ENCODE results near the gene KCNQ5.

DNA sequence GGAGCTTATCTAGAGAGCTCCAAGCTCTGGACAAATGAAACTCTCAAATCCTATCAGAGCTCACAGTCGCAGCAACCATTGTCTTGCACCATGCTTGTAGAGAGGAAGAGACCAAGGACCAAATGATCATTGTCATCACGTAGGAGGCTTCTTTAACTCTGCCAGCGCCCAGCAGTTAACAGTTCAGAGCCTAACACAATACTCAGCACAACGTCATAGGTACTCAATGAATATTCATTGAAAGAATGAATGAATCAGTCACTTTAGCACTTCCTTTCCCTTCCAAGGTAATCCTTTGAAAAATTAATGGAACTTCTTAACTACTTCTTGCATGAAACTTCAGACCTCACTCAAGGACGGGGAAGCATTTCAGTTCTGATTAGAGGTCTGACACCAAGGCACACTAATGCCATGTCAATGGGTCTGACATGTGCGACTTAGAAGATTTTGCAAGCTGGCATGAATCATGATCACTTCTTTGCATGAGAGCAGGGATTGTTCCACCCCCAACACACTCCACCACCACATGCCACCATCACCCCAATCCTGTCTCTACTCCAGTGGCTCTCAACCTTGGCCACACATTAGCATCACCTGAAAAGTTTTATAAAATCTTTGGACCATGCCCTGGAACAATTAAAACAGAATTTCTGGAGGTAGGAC is 558.3 kb downstream of the KCNQ5 start:
- TF ChIP-seq, protein P1, sequence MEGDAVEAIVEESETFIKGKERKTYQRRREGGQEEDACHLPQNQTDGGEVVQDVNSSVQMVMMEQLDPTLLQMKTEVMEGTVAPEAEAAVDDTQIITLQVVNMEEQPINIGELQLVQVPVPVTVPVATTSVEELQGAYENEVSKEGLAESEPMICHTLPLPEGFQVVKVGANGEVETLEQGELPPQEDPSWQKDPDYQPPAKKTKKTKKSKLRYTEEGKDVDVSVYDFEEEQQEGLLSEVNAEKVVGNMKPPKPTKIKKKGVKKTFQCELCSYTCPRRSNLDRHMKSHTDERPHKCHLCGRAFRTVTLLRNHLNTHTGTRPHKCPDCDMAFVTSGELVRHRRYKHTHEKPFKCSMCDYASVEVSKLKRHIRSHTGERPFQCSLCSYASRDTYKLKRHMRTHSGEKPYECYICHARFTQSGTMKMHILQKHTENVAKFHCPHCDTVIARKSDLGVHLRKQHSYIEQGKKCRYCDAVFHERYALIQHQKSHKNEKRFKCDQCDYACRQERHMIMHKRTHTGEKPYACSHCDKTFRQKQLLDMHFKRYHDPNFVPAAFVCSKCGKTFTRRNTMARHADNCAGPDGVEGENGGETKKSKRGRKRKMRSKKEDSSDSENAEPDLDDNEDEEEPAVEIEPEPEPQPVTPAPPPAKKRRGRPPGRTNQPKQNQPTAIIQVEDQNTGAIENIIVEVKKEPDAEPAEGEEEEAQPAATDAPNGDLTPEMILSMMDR (IDR thresholded peaks at IDR 0.05; ENCODE audit: low read depth, low read length, poor library complexity, severe bottlenecking), result no peak
- TF ChIP-seq EZH2phosphoT487 (IDR thresholded peaks at IDR 0.05; ENCODE audit: borderline replicate concordance, low read length), result no peak

Measured in DOHH2 (cell line).